ENCODE measurements around the gene UGT1A4. TPM values are rescaled to one million over a fixed set of nuclear protein-coding genes. Genes with fewer than 3 reads are reported as not detected.

The UGT1A4 gene
- total and polyA plus RNA-seq, 2 donors (not counting 1 experiment from before 2014, with no cell fraction given), result not detected

- H3K79me2 ChIP-seq (ENCODE audit: control insufficient read depth, insufficient read depth, low read length), result no peaks in the 10 kb centered on the region
- no peak overlapping the region for H3K4me3 ChIP-seq (replicated peaks in 1 of 4; ENCODE audit: control extremely low read depth in 1 of 4, insufficient read depth in 1 of 4, low read depth in 3 of 4, low read length in 4 of 4)
- no peaks in the 10 kb centered on the region for H3K9me3 ChIP-seq (ENCODE audit: control insufficient read depth, insufficient read depth, low read depth, low read length)
- H3K27me3 ChIP-seq (ENCODE audit: control insufficient read depth, insufficient read depth, low read length), result peaks cover 3% of the 10 kb centered on the region
- no peak overlapping the region for H3K4me2 ChIP-seq (ENCODE audit: extremely low read depth, insufficient read depth, low read length)
- TF ChIP-seq EZH2 (IDR thresholded peaks at IDR 0.05; ENCODE audit: low read length, missing control alignments), result no peak
- TF ChIP-seq CTCF (conservative IDR thresholded peaks at IDR 0.05 in 1 of 2, IDR thresholded peaks at IDR 0.05 in 1 of 2; ENCODE audit: low read depth in 1 of 2, low read length in 2 of 2), result no peak
- H4K20me1 ChIP-seq (ENCODE audit: control insufficient read depth, extremely low read depth, insufficient read depth, low read length), result no peaks in the 10 kb centered on the region
- H3K27ac ChIP-seq (ENCODE audit: insufficient read depth, low read length), result no peak overlapping the region
- H3K36me3 ChIP-seq (ENCODE audit: control insufficient read depth, insufficient read depth, low read length), result no peaks in the 10 kb centered on the region
- DNase-seq (ENCODE audit: low read depth in 2 of 2), result peak in 1 of 2 donors; percentile 72
- no peak overlapping the region for H3K9ac ChIP-seq (ENCODE audit: insufficient read depth, low read length)
- no peaks in the 10 kb centered on the region for H3K4me1 ChIP-seq (ENCODE audit: control insufficient read depth, extremely low read depth, insufficient read depth, low read length)
- no peak overlapping the region for H2AFZ ChIP-seq (ENCODE audit: low read length)
Observed at GRCh38 chr2:233801357-233802131, 83.0 kb downstream of the UGT1A4 start.

- no peak overlapping the region for H3K4me3 ChIP-seq (replicated peaks in 1 of 4; ENCODE audit: control extremely low read depth in 1 of 4, insufficient read depth in 1 of 4, low read depth in 3 of 4, low read length in 4 of 4)
- no peak overlapping the region for H3K9ac ChIP-seq (ENCODE audit: insufficient read depth, low read length)
- H3K4me1 ChIP-seq (ENCODE audit: control insufficient read depth, extremely low read depth, insufficient read depth, low read length), result no peaks in the 10 kb centered on the region
- no peak overlapping the region for H2AFZ ChIP-seq (ENCODE audit: low read length)
- no peak overlapping the region for H3K27ac ChIP-seq (ENCODE audit: insufficient read depth, low read length)
- TF ChIP-seq EZH2 (IDR thresholded peaks at IDR 0.05; ENCODE audit: low read length, missing control alignments), result no peak
- no peak for TF ChIP-seq CTCF (conservative IDR thresholded peaks at IDR 0.05 in 1 of 2, IDR thresholded peaks at IDR 0.05 in 1 of 2; ENCODE audit: low read depth in 1 of 2, low read length in 2 of 2)
- H4K20me1 ChIP-seq (ENCODE audit: control insufficient read depth, extremely low read depth, insufficient read depth, low read length), result no peaks in the 10 kb centered on the region
- H3K9me3 ChIP-seq (ENCODE audit: control insufficient read depth, insufficient read depth, low read depth, low read length), result no peaks in the 10 kb centered on the region
- H3K36me3 ChIP-seq (ENCODE audit: control insufficient read depth, insufficient read depth, low read length), result no peaks in the 10 kb centered on the region
- H3K4me2 ChIP-seq (ENCODE audit: extremely low read depth, insufficient read depth, low read length), result no peak overlapping the region
- peaks cover 3% of the 10 kb centered on the region for H3K27me3 ChIP-seq (ENCODE audit: control insufficient read depth, insufficient read depth, low read length)
- DNase-seq (ENCODE audit: low read depth in 2 of 2), result no peak
- no peaks in the 10 kb centered on the region for H3K79me2 ChIP-seq (ENCODE audit: control insufficient read depth, insufficient read depth, low read length)
Observed at GRCh38 chr2:233802132-233802815, 83.7 kb downstream of the UGT1A4 start.

- Histone ChIP-seq H3K36me3 (ENCODE audit: control insufficient read depth, insufficient read depth, low read length) (no peaks in the 10 kb centered on the region), H3K9me3 (ENCODE audit: control insufficient read depth, insufficient read depth, low read depth, low read length) (no peaks in the 10 kb centered on the region), H3K27ac (ENCODE audit: insufficient read depth, low read length) (no peak overlapping the region), H3K4me2 (ENCODE audit: extremely low read depth, insufficient read depth, low read length) (no peak overlapping the region), H3K27me3 (ENCODE audit: control insufficient read depth, insufficient read depth, low read length) (peaks cover 3% of the 10 kb centered on the region), H3K79me2 (ENCODE audit: control insufficient read depth, insufficient read depth, low read length) (no peaks in the 10 kb centered on the region), H3K9ac (ENCODE audit: insufficient read depth, low read length) (no peak overlapping the region), H4K20me1 (ENCODE audit: control insufficient read depth, extremely low read depth, insufficient read depth, low read length) (no peaks in the 10 kb centered on the region), H3K4me3 (replicated peaks in 1 of 4; ENCODE audit: control extremely low read depth in 1 of 4, insufficient read depth in 1 of 4, low read depth in 3 of 4, low read length in 4 of 4) (no peak overlapping the region), H2AFZ (ENCODE audit: low read length) (no peak overlapping the region), H3K4me1 (ENCODE audit: control insufficient read depth, extremely low read depth, insufficient read depth, low read length) (no peaks in the 10 kb centered on the region)
- no peak for DNase-seq (ENCODE audit: low read depth in 2 of 2)
- TF ChIP-seq EZH2 (IDR thresholded peaks at IDR 0.05; ENCODE audit: low read length, missing control alignments) (no peak), CTCF (conservative IDR thresholded peaks at IDR 0.05 in 1 of 2, IDR thresholded peaks at IDR 0.05 in 1 of 2; ENCODE audit: low read depth in 1 of 2, low read length in 2 of 2) (no peak)
Observed at GRCh38 chr2:233803292-233803911, 84.9 kb downstream of the UGT1A4 start.
